ENCODE results near the gene KLHL11.
"Not testable (repeated sequence)": the region's sequence is repeated elsewhere in the genome, so short reads cannot be mapped to it uniquely, and the experiment has no call there.

The KLHL11 gene

DNA sequence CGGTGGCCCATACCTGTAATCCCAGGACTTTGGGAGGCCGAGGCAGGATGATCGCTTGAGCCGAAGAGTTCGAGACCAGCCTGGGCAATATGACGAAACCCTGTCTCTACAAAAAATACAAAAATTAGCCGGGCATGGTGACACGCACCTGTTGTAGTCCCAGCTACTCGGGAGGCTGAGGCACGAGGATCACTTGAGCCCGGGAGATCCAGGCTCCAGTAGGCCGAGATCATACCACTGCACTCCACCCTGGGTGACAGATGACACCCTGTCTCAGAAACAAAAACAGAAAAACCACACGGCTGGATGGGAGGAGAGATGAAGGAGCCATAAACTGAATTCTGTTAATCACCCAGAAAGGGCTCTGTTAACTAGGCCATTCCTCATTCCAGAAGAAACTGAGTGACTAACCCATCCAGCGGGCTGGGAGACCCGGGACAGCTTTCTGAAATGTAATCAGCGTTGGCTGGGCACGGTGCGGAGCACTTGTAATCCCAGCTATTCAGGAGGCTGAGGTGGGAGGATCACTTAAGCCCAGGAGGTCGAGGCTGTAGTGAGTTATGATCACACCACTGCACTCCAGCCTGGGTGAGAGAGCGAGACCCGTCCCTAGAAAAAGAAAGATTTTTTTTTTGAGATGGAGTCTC lies 28.6 kb downstream of the KLHL11 start:
- Histone ChIP-seq H3K9ac (ENCODE audit: low read length) (peak overlapping the region; percentile 45), H3K4me3 (ENCODE audit: low read length) (peak overlapping the region; percentile 84), H3K36me3 (replicated peaks; ENCODE audit: low read depth, low read length) (peaks cover 9% of the 10 kb centered on the region), H3K27me3 (ENCODE audit: low read depth, low read length) (peaks cover 5% of the 10 kb centered on the region; the same call in 1 of the 2 replicates), H3K27ac (ENCODE audit: low read length) (no peak overlapping the region), H3K79me2 (ENCODE audit: low read length) (peaks cover 14% of the 10 kb centered on the region), H3K4me1 (ENCODE audit: low read length) (peaks cover 11% of the 10 kb centered on the region), H3K4me2 (ENCODE audit: low read length) (peak overlapping the region; percentile 87), H4K20me1 (ENCODE audit: insufficient read depth, low read length) (no peaks in the 10 kb centered on the region), H3K9me3 (ENCODE audit: insufficient read depth, low read length) (no peaks in the 10 kb centered on the region), H2AFZ (ENCODE audit: low read depth, low read length) (peak overlapping the region; percentile 70)
- TF ChIP-seq, protein P1, sequence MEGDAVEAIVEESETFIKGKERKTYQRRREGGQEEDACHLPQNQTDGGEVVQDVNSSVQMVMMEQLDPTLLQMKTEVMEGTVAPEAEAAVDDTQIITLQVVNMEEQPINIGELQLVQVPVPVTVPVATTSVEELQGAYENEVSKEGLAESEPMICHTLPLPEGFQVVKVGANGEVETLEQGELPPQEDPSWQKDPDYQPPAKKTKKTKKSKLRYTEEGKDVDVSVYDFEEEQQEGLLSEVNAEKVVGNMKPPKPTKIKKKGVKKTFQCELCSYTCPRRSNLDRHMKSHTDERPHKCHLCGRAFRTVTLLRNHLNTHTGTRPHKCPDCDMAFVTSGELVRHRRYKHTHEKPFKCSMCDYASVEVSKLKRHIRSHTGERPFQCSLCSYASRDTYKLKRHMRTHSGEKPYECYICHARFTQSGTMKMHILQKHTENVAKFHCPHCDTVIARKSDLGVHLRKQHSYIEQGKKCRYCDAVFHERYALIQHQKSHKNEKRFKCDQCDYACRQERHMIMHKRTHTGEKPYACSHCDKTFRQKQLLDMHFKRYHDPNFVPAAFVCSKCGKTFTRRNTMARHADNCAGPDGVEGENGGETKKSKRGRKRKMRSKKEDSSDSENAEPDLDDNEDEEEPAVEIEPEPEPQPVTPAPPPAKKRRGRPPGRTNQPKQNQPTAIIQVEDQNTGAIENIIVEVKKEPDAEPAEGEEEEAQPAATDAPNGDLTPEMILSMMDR (IDR thresholded peaks at IDR 0.05; ENCODE audit: low read depth, low read length), result no peak
- TF ChIP-seq EZH2phosphoT487 (IDR thresholded peaks at IDR 0.05; ENCODE audit: low read depth), result no peak

DNA sequence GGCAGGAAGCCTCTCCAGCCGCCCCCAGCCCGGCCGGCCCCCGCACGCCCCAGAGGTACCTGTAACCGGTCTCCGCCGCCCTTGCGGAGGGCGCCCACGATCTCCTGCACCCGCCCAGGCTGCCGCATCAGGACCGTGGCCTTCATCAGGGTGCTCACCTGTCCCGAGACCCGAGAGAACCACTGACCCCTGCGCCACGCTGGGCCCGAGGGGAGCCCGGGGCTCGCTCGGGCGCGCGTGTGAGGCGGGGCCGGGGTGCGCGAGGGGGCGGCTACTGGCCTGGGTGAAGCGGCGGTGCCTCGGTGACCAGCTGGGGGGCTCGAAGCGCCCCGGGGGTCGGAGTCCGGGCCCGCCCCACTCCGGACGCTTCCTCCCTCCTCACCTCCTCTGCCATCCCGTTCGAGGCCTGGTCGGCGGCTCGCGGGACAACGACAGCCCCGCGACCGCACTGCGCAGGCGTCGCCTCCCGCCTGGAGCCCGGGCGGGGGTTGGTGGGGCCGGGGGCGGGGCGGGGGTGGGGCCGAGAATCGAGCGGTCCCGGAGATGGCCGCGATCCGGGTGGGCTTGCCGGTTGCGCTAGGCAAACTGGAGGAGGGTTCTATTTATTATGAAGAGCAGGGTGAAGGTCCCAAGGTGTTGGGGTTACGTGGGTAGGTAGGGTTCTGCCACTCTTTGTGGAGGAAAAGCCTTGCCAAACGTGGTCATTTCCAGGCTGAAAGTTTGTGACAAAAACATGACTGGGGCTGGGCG lies 29.2 kb downstream of the KLHL11 start, which contains the start of gene NT5C3B:
Gene NT5C3B, minus strand, starts transcription at position 433 of the 750 bp plus-strand sequence. Its CDS starts 39 bp downstream, at position 394.
- Histone ChIP-seq H3K79me2 (ENCODE audit: low read length) (peaks cover 14% of the 10 kb centered on the region), H3K27ac (ENCODE audit: low read length) (peak within 1 kb of the TSS; percentile 26; the same call in 1 of the 2 replicates), H3K9ac (ENCODE audit: low read length) (peak within 1 kb of the TSS; percentile 81), H3K4me3 (ENCODE audit: low read length) (peak within 1 kb of the TSS; percentile 84), H2AFZ (ENCODE audit: low read depth, low read length) (peak within 1 kb of the TSS; percentile 75), H3K4me1 (ENCODE audit: low read length) (peaks cover 11% of the 10 kb centered on the region), H4K20me1 (ENCODE audit: insufficient read depth, low read length) (no peaks in the 10 kb centered on the region), H3K4me2 (ENCODE audit: low read length) (peak within 1 kb of the TSS; percentile 87), H3K27me3 (ENCODE audit: low read depth, low read length) (peaks cover 5% of the 10 kb centered on the region; the same call in 1 of the 2 replicates), H3K9me3 (ENCODE audit: insufficient read depth, low read length) (no peaks in the 10 kb centered on the region), H3K36me3 (replicated peaks; ENCODE audit: low read depth, low read length) (peaks cover 9% of the 10 kb centered on the region)
- TF ChIP-seq, protein P1 (IDR thresholded peaks at IDR 0.05; ENCODE audit: low read depth, low read length), result no peak
- no peak for TF ChIP-seq EZH2phosphoT487 (IDR thresholded peaks at IDR 0.05; ENCODE audit: low read depth)

DNA sequence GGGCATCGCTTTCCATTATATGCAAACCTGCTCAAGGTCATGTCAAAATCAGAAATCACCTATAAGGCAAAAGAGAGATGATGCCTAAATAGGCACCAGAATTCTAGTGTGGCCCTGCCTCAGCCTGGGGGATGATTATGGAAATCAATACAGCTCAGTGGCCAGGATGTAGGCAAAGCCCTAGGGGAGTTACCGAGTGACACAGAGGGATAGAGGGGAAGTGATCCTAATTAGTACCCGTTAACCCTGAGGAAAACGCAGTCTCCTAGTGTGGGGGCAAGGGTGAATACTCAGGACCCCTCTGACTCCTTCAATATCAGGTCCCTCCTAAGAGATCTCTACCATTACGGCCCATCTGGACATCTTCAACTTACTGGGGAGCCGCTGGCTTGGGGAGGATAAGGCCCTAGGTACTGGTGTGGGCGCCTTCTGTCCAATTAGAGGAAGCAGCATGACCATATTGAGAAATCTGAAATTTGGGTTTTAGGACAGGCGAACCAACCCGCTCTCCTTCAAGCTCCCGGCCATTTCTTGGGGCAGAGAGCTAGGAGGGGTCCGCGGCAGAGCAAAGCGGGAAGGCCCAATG lies 29.9 kb downstream of the KLHL11 start:
- no peaks in the 10 kb centered on the region for H3K9me3 ChIP-seq (ENCODE audit: insufficient read depth, low read length)
- peak overlapping the region; percentile 75; the same call in 1 of the 2 replicates for H2AFZ ChIP-seq (ENCODE audit: low read depth, low read length)
- H3K4me1 ChIP-seq (ENCODE audit: low read length), result peaks cover 11% of the 10 kb centered on the region
- peak overlapping the region; percentile 26; the same call in 1 of the 2 replicates for H3K27ac ChIP-seq (ENCODE audit: low read length)
- TF ChIP-seq, protein P1 (IDR thresholded peaks at IDR 0.05; ENCODE audit: low read depth, low read length), result no peak
- TF ChIP-seq EZH2phosphoT487 (IDR thresholded peaks at IDR 0.05; ENCODE audit: low read depth), result no peak
- peak overlapping the region; percentile 81 for H3K9ac ChIP-seq (ENCODE audit: low read length)
- H4K20me1 ChIP-seq (ENCODE audit: insufficient read depth, low read length), result no peaks in the 10 kb centered on the region
- H3K79me2 ChIP-seq (ENCODE audit: low read length), result peaks cover 14% of the 10 kb centered on the region
- peaks cover 5% of the 10 kb centered on the region; the same call in 1 of the 2 replicates for H3K27me3 ChIP-seq (ENCODE audit: low read depth, low read length)
- peaks cover 9% of the 10 kb centered on the region for H3K36me3 ChIP-seq (replicated peaks; ENCODE audit: low read depth, low read length)
- H3K4me2 ChIP-seq (ENCODE audit: low read length), result peak overlapping the region; percentile 79
- peak overlapping the region; percentile 84 for H3K4me3 ChIP-seq (ENCODE audit: low read length)

DNA sequence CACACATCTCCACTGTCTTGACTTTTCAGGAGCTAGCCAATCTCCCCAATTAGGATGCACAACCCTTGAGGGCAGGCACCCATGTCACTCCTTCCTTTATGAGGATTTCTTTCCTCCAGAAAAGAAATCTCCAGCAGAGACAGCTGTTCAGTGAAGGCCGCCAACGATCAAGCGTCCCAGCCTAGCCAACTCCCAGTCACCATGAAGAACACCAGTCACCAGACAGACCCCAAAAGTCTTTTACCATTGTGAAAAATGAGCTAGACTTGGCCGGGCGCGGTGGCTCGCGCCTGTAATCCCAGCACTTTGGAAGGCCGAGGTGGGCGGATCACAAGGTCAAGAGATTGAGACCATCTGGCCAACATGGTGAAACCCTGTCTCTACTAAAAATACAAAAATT lies 35.3 kb downstream of the KLHL11 start:
- not testable (repeated sequence) for H3K4me1 ChIP-seq (ENCODE audit: low read length); H4K20me1 ChIP-seq (ENCODE audit: insufficient read depth, low read length); H3K79me2 ChIP-seq (ENCODE audit: low read length); H3K9me3 ChIP-seq (ENCODE audit: insufficient read depth, low read length); H3K27ac ChIP-seq (ENCODE audit: low read length); H2AFZ ChIP-seq (ENCODE audit: low read depth, low read length); H3K4me2 ChIP-seq (ENCODE audit: low read length); H3K27me3 ChIP-seq (ENCODE audit: low read depth, low read length); H3K9ac ChIP-seq (ENCODE audit: low read length); H3K4me3 ChIP-seq (ENCODE audit: low read length)
- peaks cover 26% of the 10 kb centered on the region for H3K36me3 ChIP-seq (replicated peaks; ENCODE audit: low read depth, low read length)

Data from OCI-LY3 (cell line).